Measurements from ENCODE around the gene CTBP2. TPM values are rescaled to one million over a fixed set of nuclear protein-coding genes. Genes with fewer than 3 reads are reported as not detected.

Gene CTBP2
- total RNA-seq, 1 donor from 2014 or later, result 127 TPM

- H3K27ac Mint-ChIP-seq (ENCODE audit: unreplicated experiment), result peak overlapping the region; percentile 85
- DNase-seq (ENCODE audit: low read depth, low spot score), result no peak
- peaks cover 4% of the 10 kb centered on the region for H3K9me3 Mint-ChIP-seq
- H3K27me3 Mint-ChIP-seq (ENCODE audit: low read depth), result no peaks in the 10 kb centered on the region
- no peak for TF ChIP-seq CTCF (conservative IDR thresholded peaks at IDR 0.05)
- H3K36me3 Mint-ChIP-seq (ENCODE audit: low read depth), result peaks cover 33% of the 10 kb centered on the region
- H3K4me1 Mint-ChIP-seq, result peaks cover 49% of the 10 kb centered on the region
- H3K4me3 Mint-ChIP-seq, result no peak overlapping the region
These were observed 138.5 kb downstream of the CTBP2 start for GRCh38 chr10:125021686-125022344.

- Mint-ChIP-seq H3K27ac (ENCODE audit: unreplicated experiment) (peak overlapping the region; percentile 90), H3K4me1 (peaks cover 53% of the 10 kb centered on the region), H3K36me3 (ENCODE audit: low read depth) (peaks cover 33% of the 10 kb centered on the region), H3K4me3 (no peak overlapping the region), H3K27me3 (ENCODE audit: low read depth) (no peaks in the 10 kb centered on the region), H3K9me3 (peaks cover 4% of the 10 kb centered on the region)
- no peak for DNase-seq (ENCODE audit: low read depth, low spot score)
- TF ChIP-seq CTCF (conservative IDR thresholded peaks at IDR 0.05), result no peak
These were observed 139.5 kb downstream of the CTBP2 start for GRCh38 chr10:125020871-125021270.

- TF ChIP-seq CTCF (conservative IDR thresholded peaks at IDR 0.05), result no peak
- Mint-ChIP-seq H3K27ac (ENCODE audit: unreplicated experiment) (peak overlapping the region; percentile 50), H3K4me1 (peaks cover 53% of the 10 kb centered on the region), H3K4me3 (no peak overlapping the region), H3K27me3 (ENCODE audit: low read depth) (no peaks in the 10 kb centered on the region), H3K9me3 (peaks cover 4% of the 10 kb centered on the region), H3K36me3 (ENCODE audit: low read depth) (peaks cover 31% of the 10 kb centered on the region)
- DNase-seq (ENCODE audit: low read depth, low spot score), result no peak
These were observed 140.0 kb downstream of the CTBP2 start for GRCh38 chr10:125020386-125020785.

GRCh38 chr10:125018576-125019143, 141.7 kb downstream of the CTBP2 start:
- Mint-ChIP-seq H3K27me3 (ENCODE audit: low read depth) (no peaks in the 10 kb centered on the region), H3K27ac (ENCODE audit: unreplicated experiment) (no peak overlapping the region), H3K4me1 (peaks cover 36% of the 10 kb centered on the region), H3K36me3 (ENCODE audit: low read depth) (peaks cover 33% of the 10 kb centered on the region), H3K9me3 (peaks cover 4% of the 10 kb centered on the region), H3K4me3 (no peak overlapping the region)
- DNase-seq (ENCODE audit: low read depth, low spot score), result no peak
- TF ChIP-seq CTCF (conservative IDR thresholded peaks at IDR 0.05), result no peak

- Mint-ChIP-seq H3K36me3 (ENCODE audit: low read depth) (peaks cover 33% of the 10 kb centered on the region), H3K9me3 (peaks cover 4% of the 10 kb centered on the region), H3K27ac (ENCODE audit: unreplicated experiment) (no peak overlapping the region), H3K27me3 (ENCODE audit: low read depth) (no peaks in the 10 kb centered on the region), H3K4me3 (no peak overlapping the region), H3K4me1 (peaks cover 29% of the 10 kb centered on the region)
- DNase-seq (ENCODE audit: low read depth, low spot score), result no peak
- no peak for TF ChIP-seq CTCF (conservative IDR thresholded peaks at IDR 0.05)
These were observed 142.6 kb downstream of the CTBP2 start for GRCh38 chr10:125017547-125018298.
